Stimulated activated CD4-positive, alpha-beta T cell treated with anti-CD3 and anti-CD28 coated beads, Interleukin-2, amount 100 ng/mL, for 48 hours (primary cell): ENCODE data around the gene LTB.
"Not testable (repeated sequence)": the region's sequence is repeated elsewhere in the genome, so short reads cannot be mapped to it uniquely, and the experiment has no call there.

Experiments used
- DNase-seq, 2 donors: peaks; one replicate each; pipeline ENCODE4 v3.0.0-alpha.2; 2020

The LTB gene

DNA sequence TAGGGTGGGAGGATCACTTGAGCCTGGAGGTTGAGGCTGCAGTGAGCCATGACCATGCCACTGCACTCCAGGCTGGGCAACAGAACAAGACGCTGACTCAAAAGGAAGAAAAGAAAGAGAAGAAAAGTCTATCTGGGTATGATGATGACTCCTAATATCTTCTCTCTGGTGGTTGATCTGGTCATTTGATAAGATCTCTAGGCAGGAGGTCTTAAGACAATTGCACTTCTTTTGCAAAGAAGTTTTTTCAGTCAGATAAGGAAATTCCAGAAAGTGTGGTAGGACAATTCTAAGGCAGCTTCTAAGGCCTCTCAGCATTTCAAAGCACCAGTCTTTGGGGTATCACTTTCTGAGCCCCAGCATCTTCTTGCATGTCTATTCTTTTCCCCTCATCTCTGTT is 25.1 kb upstream of the LTB start:
- DNase-seq = no peak

DNA sequence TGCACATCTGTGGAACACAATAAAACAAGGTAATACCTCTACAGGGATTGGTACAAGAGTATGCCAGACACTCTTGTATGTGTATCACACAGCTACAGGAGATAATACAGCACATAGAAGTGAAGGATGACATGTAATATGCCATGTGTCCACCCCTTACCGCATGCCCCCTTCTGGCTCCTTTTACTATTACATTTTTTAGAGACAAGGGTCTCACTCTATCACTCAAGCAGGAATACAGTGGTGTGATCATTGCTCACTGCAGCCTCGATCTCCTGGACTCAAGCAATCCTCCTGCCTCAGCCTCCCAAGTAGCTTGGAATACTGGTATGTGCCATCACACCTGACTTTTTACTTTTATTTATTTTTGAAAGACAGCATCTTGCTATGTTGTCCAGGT is 14.8 kb upstream of the LTB start:
- DNase-seq = no peak

DNA sequence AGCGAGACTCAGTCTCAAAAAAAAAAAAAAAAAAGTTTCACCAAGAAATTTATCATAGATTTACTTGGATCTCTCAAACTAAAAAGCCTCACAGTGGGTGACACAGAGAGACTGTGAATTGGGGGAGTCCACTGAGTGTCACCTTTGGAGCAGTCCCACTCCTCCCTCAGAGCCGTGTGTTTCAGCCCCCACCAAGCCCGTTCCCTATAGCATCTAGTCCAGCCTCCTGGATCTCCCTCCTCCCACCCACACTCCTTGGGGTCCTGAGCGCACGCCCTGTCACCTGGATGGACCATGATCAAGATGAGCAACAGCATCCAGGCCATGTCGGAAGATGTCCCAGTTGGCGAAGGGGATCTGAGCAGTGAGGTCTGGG is 10.2 kb upstream of the LTB start:
- DNase-seq = no peak

DNA sequence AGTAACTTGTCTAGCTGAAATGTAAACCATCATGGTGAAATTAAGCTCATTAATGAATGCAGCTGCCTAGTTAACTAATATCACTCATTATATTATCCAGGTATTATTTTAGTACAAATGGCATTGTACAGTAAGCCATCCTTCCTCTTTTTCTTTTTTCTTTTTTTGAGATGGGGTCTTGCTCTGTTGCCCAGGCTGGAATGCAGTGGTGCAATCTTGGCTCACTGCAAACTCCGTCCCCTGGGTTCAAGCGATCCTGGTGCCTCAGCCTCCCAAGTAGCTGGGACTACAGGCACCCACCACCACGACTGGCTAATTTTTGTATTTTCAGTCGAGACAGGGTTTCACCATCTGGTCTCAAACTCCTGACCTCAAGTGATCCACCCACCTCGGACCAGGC is 8.5 kb upstream of the LTB start:
- DNase-seq = not testable (repeated sequence)

DNA sequence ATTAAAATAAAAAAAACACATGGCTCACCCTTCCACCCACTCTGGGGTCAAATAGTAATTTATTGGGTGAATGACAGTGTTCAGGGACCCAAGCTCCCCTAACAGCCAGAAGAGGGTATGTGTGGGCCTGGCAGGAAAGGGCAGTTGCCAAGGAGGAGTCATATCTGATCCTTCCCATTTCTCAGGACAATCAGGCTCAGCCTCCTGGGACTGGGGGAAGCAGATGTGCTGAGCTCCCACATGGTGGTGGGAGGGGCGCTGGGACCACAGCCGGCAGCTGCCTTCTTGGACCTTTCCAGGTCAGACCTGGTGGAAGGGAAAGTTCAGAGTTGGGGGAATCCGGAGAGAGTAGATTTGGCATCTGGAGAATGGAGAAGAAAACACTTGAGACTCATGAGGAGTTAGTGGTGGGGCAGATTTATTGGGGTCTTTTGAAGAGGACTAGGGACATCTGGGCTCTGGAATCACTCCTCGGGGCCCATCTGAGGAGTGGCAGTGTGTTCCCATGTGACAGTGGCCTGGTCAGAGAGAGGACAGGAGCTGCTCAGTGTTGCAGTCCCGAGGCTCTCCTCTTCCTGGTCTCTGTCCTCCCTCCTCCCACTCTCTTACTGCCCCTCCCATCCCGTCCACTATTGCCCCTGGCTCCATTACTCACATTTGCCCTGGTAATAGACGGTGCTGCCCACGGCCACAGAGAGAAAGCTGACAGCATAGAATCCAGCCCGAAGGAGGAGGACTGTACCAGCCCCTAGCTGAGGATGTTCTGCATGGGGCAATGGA is 6.8 kb upstream of the LTB start:
- no peak for DNase-seq

DNA sequence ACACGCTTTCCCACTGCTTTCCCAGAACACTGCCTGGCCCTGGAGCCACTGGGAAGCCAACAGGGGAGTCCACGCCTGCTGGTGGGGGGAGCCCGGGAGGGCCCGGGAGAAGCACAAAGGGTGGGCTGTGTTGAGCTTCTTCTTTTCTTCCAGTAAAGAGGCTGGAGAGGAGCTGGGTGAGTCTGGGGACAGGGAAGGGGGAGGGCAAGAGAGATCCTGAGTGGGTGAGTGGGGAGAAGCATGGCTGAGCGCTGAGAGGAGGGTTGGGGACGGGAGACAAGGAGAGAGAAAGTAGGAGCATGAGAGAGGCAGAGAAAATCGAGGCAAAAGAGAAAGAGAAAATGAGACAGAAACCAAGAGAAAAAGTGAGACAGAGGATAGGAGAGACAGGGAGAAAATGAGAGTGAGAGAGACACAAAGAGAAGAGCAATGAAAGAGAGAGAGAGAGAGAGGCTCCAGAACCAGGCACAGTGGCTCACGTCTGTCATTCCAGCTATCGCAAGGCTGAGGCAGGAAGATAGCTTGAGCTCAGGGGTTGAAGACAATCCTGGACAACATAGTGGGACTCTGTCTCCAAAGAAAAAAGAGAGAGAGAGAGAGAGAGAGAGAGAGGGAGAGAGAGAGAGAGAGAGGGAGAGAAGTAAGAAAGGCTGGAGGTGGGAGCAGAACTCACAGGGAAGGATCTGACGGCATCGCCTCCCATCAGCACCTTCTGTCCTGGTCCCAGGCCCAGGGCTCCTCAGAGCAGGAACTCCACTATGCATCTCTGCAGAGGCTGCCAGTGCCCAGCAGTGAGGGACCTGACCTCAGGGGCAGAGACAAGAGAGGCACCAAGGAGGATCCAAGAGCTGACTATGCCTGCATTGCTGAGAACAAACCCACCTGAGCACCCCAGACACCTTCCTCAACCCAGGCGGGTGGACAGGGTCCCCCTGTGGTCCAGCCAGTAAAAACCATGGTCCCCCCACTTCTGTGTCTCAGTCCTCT is 5.9 kb upstream of the LTB start:
- no peak for DNase-seq

DNA sequence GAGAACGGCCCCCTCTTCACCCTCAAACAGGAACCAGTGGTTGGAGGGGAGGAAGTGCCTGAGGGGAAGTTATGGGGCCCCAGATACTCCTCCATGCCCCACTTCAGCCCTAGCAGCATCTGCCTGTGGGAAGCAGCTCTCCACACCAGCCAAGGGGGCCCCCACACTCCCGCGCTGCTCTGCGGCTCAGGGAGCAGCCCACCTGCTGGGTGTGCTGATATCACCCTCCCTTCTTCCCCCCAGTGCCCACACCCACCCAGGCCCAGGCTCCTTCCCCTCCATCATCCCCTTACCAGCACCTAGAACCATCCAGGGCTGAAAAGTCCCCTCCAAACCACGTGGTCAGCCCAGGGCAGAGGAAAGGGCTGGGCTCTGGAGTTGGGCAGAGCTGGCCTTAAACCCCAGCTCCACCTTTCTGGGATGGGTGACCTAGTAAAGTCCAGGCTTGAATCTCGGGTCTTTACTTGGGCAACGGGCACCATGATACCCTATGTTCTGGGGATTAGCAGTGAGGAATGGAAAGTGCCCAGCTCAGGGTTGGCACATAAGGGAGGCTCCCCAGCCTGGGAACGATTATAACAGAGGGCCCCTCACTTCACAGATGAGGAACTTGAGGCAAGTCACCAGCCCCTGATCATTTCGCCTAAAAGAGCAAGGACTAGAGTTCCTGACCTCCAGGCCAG is 4.5 kb upstream of the LTB start:
- no peak for DNase-seq

DNA sequence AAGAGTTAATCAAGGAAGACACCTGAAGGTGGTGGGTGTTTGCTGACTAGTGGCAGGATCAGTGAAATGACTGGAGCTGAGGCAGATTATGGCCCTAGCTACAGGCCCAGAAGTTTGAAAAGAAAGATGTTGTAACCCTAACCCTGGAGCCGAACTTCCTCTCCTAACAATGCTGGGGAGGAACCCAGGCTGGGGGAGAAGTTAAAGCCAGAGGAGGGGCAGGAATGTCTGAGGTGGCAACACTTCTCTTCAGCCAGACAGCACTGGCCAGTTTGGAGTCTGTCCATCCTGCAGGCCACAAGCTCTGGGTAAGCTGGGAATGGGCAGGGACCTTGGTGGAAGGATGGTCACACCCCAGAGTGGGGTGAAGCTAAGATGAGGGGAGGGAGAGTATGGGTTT is 3.8 kb upstream of the LTB start, which contains the start of gene LST1:
TSS of gene LST1 (plus strand) at position 270 of the 400 bp plus-strand sequence. CDS start 1,023 bp downstream, outside the sequence.
- DNase-seq = no peak

DNA sequence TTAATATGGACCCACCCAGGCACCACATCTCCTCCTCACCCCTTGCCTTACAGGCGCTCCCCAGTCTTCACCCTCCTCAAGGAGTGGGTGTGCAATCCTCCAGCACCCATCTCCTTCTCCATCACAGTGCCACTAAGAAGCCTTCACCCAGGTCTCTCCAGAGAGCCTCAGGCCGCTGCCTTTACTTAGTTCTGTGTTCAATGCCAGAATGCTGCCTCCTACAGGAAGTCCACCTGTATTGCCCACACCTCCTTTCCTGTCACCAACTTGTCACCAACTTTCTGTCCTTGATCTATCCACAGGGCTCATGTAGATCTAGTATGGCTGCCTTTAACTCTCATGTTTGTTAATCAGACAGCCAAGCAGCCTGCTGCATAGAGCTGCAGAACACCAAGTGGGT is 3.3 kb upstream of the LTB start:
- DNase-seq = no peak

DNA sequence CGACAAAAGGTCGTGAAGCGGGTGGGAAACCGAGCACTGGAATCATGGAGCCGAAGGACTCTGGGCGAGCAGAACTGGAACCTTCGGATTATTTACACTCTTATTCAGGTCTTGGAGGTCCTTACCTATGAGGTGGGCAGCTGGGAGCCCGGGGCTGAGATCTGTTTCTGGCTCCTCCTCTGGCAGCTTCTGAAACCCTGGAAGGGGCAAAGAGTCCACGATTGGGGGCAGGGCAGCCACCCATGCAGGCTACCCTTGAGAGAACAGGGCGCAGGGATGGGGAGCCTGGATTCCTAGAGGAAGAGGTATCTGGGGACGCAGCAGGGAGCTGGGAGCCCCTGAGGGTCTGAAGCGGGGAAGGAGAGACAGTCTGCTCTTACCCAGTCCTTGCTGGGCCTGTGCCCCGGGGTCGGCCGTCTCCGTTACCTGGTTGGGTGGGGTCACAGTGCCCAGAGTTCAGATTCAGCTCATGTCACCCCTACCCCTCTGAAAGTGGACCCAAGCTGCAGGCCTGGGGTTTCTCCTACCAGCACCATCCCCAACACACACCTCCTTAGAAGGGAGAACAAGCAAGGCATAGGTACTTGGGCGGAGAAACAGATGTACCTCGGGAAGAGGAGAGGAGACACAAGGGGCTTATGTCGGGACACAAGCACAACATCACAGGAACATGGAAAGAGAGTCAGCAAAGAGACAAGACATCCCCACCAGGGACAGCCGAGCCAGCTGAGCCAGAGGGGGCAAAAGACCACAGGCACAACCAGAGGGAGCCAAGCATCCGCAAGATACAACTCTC is 592 bp downstream of the LTB start:
- no peak for DNase-seq

DNA sequence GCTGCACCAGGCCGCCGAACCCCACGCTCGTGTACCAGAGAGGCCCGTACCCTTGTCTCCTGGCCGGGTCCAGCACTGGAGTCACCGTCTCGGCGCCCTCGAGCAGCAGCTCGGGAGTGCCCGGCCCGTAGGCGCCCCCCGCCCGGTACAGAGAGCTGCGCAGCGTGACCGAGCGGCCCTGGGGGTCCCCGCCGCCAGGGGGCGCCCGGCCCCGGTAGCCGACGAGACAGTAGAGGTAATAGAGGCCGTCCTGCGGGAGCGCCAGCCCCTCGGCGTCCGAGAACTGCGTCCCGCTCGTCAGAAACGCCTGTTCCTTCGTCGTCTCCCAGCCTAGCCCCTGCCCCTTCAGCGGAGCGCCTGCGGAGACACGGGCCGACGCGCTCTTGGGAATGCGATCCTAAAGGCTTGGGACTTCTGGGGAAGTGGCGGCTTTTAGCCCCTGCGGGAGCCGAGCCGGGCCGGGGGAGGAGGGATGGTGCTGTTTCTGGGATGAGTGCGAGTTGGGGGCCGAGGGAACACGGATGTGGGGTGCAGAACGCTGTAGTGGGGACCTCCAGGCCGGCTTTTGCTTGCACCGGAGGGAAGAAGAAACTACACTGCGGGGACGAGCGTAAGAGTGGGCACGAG is 1.3 kb downstream of the LTB start:
- peak; percentile 91 to 94 for DNase-seq

DNA sequence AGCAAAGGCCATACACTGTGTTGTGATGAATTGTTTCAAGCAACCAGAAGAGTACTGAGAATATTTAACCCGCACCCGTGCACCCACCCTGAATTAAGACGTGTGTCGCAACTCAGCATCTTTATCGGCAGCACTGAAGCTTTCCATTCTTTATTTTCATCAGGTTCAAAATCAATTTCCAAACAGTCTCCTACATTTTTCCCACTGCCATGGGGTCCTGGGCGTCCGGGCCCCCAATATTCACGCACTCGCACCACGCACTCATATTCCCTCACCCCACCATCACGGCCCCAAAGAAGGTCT is 1.8 kb downstream of the LTB start:
- no peak for DNase-seq

DNA sequence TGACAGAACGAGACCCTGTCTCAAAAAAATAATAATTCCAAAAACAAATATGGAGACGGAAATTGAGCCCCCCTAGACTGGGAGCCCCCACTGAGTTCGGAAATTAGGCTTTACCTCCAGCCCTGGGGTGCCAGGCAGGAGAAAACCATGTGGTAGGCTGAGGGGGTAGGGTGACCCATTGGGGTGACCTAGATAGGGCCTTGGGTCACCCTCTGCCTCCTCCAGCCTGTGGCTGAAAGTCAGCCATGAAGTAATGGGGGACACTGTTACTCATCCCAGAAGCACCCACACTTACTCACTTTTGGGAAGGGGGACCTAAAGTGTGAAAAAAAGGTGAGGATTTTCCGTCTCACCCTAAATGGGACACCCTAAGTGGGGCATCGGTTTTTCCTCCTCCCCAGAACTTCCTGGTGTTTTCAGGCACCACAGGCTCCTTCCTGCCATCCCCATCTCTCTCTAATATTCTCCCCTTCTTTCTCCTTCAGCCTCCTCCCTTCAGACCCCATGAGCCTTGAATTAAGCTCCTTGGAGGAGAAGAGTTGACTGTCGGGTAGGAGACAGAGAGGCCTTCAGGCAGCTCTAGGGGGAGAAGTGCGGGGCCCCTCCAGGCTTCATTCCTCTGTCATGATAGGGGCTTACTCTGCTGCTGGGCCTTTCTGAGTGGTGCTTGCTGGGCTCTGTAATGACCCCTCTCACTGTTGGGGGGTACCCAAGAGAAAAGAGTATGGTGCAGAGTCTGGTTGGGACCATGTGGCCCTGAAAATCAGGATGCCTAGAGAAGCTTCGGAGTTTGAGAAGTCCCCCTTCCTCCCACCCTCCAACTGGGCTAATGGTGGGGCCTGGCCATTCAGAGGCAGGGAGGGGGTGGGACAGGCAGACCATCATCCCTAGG is 2.4 kb downstream of the LTB start:
- no peak for DNase-seq

DNA sequence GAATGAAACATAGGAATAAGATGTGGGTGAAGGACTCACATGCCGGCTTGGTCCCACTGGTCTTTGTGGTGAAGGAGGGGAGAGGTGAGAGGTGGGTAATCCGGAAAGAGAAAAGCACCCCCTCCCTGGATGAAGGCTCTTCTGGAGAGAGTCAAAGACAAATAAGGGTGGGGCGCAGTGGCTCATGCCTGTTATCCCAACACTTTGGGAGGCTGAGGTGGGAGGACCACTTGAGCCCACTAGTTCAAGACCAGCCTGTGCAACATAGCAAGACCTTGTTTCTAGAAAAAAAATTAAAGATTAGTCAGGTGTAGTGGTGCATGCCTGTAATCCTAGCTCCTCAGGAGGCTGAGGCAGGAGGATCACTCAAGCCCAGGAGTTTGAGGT is 3.1 kb downstream of the LTB start:
- no peak for DNase-seq

DNA sequence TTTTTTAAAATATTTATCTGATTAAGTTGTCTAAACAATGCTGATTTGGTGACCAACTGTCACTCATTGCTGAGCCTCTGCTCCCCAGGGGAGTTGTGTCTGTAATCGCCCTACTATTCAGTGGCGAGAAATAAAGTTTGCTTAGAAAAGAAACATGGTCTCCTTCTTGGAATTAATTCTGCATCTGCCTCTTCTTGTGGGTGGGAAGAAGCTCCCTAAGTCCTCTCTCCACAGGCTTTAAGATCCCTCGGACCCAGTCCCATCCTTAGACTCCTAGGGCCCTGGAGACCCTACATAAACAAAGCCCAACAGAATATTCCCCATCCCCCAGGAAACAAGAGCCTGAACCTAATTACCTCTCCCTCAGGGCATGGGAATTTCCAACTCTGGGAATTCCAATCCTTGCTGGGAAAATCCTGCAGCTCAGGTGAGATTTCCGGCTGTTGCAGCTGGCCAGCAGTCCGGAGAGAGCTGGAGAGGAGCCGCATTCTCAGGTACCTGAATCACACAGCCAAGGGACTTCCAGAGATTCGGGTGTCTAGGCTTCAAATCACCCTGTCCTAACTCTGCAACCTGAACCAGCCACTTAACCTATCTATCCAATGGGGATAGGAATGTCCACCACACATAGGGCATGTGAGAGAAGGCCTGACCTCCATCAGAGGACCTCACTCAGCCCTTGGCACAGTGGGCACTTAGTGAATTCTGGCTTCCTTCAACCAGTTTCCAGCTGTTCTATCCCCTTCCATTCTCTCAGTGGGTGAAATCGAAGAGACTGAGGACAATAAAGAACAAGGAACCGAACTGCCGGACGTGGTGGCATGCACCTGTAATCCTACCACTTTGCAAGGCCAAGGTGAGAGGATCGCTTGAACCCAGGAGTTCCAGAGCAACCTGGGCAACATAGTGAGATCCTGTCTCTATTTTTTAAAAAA is 3.8 kb downstream of the LTB start:
- DNase-seq = no peak

DNA sequence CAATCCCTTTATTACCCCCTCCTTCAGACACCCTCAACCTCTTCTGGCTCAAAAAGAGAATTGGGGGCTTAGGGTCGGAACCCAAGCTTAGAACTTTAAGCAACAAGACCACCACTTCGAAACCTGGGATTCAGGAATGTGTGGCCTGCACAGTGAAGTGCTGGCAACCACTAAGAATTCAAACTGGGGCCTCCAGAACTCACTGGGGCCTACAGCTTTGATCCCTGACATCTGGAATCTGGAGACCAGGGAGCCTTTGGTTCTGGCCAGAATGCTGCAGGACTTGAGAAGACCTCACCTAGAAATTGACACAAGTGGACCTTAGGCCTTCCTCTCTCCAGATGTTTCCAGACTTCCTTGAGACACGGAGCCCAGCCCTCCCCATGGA is 4.7 kb downstream of the LTB start:
- no peak for DNase-seq

DNA sequence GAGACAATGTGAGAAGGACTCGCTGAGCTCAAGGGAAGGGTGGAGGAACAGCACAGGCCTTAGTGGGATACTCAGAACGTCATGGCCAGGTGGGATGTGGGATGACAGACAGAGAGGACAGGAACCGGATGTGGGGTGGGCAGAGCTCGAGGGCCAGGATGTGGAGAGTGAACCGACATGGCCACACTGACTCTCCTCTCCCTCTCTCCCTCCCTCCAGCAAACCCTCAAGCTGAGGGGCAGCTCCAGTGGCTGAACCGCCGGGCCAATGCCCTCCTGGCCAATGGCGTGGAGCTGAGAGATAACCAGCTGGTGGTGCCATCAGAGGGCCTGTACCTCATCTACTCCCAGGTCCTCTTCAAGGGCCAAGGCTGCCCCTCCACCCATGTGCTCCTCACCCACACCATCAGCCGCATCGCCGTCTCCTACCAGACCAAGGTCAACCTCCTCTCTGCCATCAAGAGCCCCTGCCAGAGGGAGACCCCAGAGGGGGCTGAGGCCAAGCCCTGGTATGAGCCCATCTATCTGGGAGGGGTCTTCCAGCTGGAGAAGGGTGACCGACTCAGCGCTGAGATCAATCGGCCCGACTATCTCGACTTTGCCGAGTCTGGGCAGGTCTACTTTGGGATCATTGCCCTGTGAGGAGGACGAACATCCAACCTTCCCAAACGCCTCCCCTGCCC is 5.2 kb downstream of the LTB start:
- no peak for DNase-seq

DNA sequence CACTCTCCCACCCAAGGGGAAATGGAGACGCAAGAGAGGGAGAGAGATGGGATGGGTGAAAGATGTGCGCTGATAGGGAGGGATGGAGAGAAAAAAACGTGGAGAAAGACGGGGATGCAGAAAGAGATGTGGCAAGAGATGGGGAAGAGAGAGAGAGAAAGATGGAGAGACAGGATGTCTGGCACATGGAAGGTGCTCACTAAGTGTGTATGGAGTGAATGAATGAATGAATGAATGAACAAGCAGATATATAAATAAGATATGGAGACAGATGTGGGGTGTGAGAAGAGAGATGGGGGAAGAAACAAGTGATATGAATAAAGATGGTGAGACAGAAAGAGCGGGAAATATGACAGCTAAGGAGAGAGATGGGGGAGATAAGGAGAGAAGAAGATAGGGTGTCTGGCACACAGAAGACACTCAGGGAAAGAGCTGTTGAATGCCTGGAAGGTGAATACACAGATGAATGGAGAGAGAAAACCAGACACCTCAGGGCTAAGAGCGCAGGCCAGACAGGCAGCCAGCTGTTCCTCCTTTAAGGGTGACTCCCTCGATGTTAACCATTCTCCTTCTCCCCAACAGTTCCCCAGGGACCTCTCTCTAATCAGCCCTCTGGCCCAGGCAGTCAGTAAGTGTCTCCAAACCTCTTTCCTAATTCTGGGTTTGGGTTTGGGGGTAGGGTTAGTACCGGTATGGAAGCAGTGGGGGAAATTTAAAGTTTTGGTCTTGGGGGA is 6.1 kb downstream of the LTB start:
- no peak for DNase-seq
